Measurements from ENCODE around the gene PPP1R3A. TPM values are rescaled to one million over a fixed set of nuclear protein-coding genes. Genes with fewer than 3 reads are reported as not detected.

Gene PPP1R3A
- total and polyA plus RNA-seq, 9 donors = 0.02 to 0.05 TPM; not detected in 7

DNA sequence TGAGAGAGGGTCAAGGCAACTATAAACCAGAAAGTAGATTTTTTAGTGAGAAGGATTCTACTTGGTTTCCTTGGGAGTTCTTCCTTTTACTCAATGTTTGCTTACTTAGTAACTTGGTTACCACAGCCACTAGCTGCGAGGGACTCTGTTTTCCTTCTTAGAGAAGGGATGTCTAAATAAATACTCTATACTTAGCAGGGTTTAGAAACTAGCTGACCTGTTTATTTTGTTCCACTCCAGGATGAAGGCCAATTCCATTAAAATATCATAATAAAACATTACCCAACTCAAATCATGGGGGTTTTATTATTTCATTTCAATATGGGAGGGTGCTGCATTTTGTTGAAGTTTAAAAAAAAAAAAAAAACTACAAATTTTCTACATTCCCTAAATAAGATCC lies 87.3 kb downstream of the PPP1R3A start:
- Histone ChIP-seq H3K4me1 (ENCODE audit: insufficient read depth) (no peaks in the 10 kb centered on the region), H3K27ac (no peak overlapping the region), H3K4me3 (no peak overlapping the region), H3K36me3 (no peaks in the 10 kb centered on the region), H3K9me3 (no peaks in the 10 kb centered on the region), H3K27me3 (no peaks in the 10 kb centered on the region)
- WGBS, 3 donors = 5 to 10% (median 6%) methylated on average over 1 of the region's 1 CpG
- TF ChIP-seq, protein P1, sequence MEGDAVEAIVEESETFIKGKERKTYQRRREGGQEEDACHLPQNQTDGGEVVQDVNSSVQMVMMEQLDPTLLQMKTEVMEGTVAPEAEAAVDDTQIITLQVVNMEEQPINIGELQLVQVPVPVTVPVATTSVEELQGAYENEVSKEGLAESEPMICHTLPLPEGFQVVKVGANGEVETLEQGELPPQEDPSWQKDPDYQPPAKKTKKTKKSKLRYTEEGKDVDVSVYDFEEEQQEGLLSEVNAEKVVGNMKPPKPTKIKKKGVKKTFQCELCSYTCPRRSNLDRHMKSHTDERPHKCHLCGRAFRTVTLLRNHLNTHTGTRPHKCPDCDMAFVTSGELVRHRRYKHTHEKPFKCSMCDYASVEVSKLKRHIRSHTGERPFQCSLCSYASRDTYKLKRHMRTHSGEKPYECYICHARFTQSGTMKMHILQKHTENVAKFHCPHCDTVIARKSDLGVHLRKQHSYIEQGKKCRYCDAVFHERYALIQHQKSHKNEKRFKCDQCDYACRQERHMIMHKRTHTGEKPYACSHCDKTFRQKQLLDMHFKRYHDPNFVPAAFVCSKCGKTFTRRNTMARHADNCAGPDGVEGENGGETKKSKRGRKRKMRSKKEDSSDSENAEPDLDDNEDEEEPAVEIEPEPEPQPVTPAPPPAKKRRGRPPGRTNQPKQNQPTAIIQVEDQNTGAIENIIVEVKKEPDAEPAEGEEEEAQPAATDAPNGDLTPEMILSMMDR (IDR thresholded peaks at IDR 0.05) = no peak
- TF ChIP-seq EP300 (IDR thresholded peaks at IDR 0.05) (no peak), POLR2A (IDR thresholded peaks at IDR 0.05) (no peak)
- DNase-seq = no peak
- intact Hi-C loops (cut with DNase I) = no loop called here

DNA sequence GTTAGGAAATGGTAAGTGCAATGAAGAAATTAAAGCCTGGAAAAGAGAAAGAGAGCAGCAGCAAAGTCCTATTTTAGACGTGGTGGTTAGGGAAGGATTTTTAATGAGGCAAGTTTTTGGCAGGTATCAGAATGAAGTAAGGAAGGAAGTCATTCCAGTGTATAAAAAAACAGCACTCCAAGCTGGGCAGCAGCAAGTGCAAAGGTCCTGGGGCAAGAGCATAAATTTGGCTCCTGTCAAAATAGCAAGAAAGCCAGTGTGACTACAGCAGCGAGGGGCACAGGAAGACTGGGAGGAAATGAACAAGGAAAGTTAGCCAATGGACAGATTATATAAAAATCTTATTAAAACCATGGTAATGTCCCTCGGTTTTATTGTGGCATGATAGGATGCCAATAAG lies 90.2 kb downstream of the PPP1R3A start:
- 45 to 56% (median 50%) methylated on average over 3 of the region's 3 CpGs for WGBS, 3 donors
- H3K27ac ChIP-seq = no peak overlapping the region
- intact Hi-C loops (cut with DNase I) = no loop called here

More for the DNA sequence above, 90.2 kb downstream of the PPP1R3A start:
- H3K27me3 ChIP-seq = no peaks in the 10 kb centered on the region
- TF ChIP-seq, protein P1 (IDR thresholded peaks at IDR 0.05) = no peak
- no peak for TF ChIP-seq POLR2A (IDR thresholded peaks at IDR 0.05)
- TF ChIP-seq EP300 (IDR thresholded peaks at IDR 0.05) = no peak
- H3K4me1 ChIP-seq (ENCODE audit: insufficient read depth) = no peaks in the 10 kb centered on the region
- no peaks in the 10 kb centered on the region for H3K9me3 ChIP-seq
- H3K36me3 ChIP-seq = no peaks in the 10 kb centered on the region
- DNase-seq = no peak
- no peak overlapping the region for H3K4me3 ChIP-seq

Measured in ovary (tissue), 9 donors.